NCI-H2107 treated with DMSO at 0.1 percent for 48 hours (cell line): Measurements from ENCODE around the gene ARHGEF26.

Source experiments
- DNase-seq: peaks from one replicate; lab custom pipeline; 2025; ENCODE audit not compliant: unreplicated experiment; lab: John Stamatoyannopoulos, UW

The ARHGEF26 gene

GRCh38 chr3:154148541-154148940 lies 27.4 kb downstream of the ARHGEF26 start:
- no peak for DNase-seq

- DNase-seq, result no peak
Measured at GRCh38 chr3:154149286-154149685, 28.1 kb downstream of the ARHGEF26 start.

- no peak for DNase-seq
Measured at GRCh38 chr3:154151969-154152368, 30.8 kb downstream of the ARHGEF26 start.

- DNase-seq, result no peak
Measured at GRCh38 chr3:154152741-154153140, 31.6 kb downstream of the ARHGEF26 start.

GRCh38 chr3:154156530-154156929 lies 35.3 kb downstream of the ARHGEF26 start:
- no peak for DNase-seq

- DNase-seq, result no peak
Measured at GRCh38 chr3:154161806-154162205, 40.6 kb downstream of the ARHGEF26 start.

GRCh38 chr3:154164387-154164786 lies 43.2 kb downstream of the ARHGEF26 start:
- no peak for DNase-seq

- DNase-seq, result no peak
Measured at GRCh38 chr3:154168998-154169795, 48.0 kb downstream of the ARHGEF26 start.

- DNase-seq, result no peak
Measured at GRCh38 chr3:154169796-154170110, 48.6 kb downstream of the ARHGEF26 start.

- DNase-seq, result no peak
Measured at GRCh38 chr3:154170300-154170699, 49.1 kb downstream of the ARHGEF26 start.

- no peak for DNase-seq
Measured at GRCh38 chr3:154175041-154175440, 53.9 kb downstream of the ARHGEF26 start.

GRCh38 chr3:154176036-154176435 lies 54.8 kb downstream of the ARHGEF26 start:
- no peak for DNase-seq

- no peak for DNase-seq
Measured at GRCh38 chr3:154177406-154177805, 56.2 kb downstream of the ARHGEF26 start.

GRCh38 chr3:154178172-154178571 lies 57.0 kb downstream of the ARHGEF26 start:
- DNase-seq, result no peak

GRCh38 chr3:154180836-154181691 lies 59.9 kb downstream of the ARHGEF26 start:
- DNase-seq, result peak; percentile 22

GRCh38 chr3:154182322-154182922 lies 61.2 kb downstream of the ARHGEF26 start:
- DNase-seq, result no peak

- DNase-seq, result no peak
Measured at GRCh38 chr3:154182975-154183374, 61.8 kb downstream of the ARHGEF26 start.

GRCh38 chr3:154184582-154184981 lies 63.4 kb downstream of the ARHGEF26 start:
- DNase-seq, result no peak

GRCh38 chr3:154188437-154188836 lies 67.2 kb downstream of the ARHGEF26 start:
- DNase-seq, result no peak

GRCh38 chr3:154188846-154189245 lies 67.7 kb downstream of the ARHGEF26 start:
- no peak for DNase-seq

- DNase-seq, result no peak
Measured at GRCh38 chr3:154191520-154191919, 70.3 kb downstream of the ARHGEF26 start.

- no peak for DNase-seq
Measured at GRCh38 chr3:154192225-154192624, 71.0 kb downstream of the ARHGEF26 start.
